HG03095 (cell line): ENCODE results near the gene ZBTB20.

Source experiments
- ATAC-seq: cut with Tn5 transposase; IDR thresholded peaks from one replicate; pipeline ENCODE4 v1.9.1; 2021; ENCODE audit warnings: moderate library complexity; ENCODE audit not compliant: unreplicated experiment

ZBTB20 gene

GRCh38 chr3:115038817-115039216, 108.3 kb downstream of the ZBTB20 start:
- ATAC-seq = no peak

DNA sequence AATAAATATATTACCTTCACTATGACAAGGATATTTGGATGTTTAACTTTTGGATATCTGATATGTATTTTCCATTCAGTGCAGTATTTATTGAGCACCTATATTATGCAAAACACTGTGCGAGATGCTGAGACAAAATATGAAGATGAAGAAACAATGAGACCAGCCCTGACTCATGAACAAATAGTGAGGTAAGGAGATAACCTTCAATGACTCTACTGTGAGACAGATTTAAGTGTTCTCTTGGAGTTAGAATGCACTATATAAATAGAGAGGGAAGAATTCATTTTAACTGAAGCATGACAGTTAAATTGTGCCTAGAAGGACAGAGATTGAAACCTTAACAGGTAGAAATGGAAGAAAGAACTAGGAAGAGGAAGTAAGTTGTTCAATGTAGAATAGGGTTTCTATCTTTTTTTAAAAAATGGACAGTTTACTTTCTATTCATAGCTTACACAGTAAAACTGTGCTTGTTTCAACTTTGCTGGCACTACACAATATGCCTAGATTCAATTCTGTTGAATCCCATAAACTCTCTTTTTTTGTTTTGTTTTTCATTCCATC, 124.2 kb downstream of the ZBTB20 start:
- peak; percentile 47 for ATAC-seq

GRCh38 chr3:115022199-115022598, 124.9 kb downstream of the ZBTB20 start:
- ATAC-seq = no peak

- no peak for ATAC-seq
Observed at GRCh38 chr3:115021061-115021460, 126.0 kb downstream of the ZBTB20 start.

GRCh38 chr3:115019900-115020299, 127.2 kb downstream of the ZBTB20 start:
- no peak for ATAC-seq

- ATAC-seq = no peak
Observed at GRCh38 chr3:115018694-115019093, 128.4 kb downstream of the ZBTB20 start.

DNA sequence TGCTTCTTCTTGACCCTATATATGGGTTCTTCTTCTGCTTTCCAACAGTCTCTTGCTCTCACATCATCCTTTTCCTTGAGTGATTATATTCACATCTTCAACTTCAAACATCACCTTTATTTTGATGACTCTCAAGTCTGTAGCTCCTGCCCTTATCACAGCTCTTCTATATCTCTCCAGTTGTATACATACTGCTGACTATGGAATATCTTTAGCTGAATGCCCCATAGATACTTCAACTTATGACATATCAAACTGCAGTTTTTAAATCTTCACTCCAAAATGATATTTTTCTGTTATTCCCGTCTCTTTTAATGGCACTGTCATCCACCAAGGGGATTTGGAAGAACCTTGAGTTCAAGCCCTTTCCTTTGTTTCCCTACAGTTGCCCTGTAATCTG, 139.1 kb downstream of the ZBTB20 start:
- ATAC-seq = no peak

- no peak for ATAC-seq
Observed at GRCh38 chr3:115004201-115005140, 142.6 kb downstream of the ZBTB20 start.

DNA sequence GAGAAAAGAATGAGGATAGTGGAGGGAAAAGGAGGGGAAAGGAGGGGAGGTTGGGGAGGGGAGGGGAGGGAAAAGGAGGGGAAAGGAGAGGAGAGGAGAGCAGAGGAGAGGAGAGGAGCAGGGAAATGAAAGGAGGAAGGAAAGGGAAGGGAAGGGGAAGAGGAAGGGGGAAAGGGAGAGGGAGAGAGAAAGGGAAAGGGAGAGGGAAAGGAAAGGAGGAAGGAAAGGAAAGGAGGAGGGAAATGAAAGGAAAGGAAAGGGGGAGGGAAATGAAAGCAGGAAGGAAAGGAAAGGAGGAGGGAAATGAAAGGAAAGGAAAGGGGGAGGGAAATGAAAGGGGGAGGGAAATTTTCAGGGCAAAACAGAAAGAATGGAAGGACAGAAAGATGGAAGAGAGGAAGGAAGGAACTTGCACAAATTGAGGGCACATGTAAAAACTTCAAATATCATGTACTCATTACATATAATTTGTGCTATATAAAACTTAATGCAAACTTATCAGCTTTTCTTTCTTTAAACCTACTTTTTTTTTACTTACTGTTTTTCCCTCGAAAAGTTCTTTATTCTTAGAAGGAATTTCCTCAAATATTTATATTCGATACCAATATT, 148.0 kb downstream of the ZBTB20 start:
- no peak for ATAC-seq

GRCh38 chr3:114994554-114995341, 152.3 kb downstream of the ZBTB20 start:
- ATAC-seq = no peak

DNA sequence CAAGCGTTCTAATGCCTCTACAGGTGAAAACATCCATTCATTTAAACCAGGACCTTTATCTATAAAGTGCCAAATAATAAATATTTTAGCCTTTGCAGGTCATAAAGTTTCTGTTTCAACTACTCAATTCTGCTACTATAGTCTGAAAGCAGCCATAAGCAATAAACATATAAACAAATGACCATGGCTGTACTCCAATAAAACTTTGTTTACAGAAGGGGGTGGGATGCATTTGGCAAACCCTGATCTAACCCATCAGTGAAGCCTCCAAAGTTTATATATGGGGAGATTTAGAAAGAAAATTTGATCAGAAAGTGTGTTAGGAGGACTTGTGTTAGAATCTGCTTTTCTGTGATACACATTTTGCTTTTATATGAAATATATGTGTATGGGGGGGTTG, 161.3 kb downstream of the ZBTB20 start:
- no peak for ATAC-seq

DNA sequence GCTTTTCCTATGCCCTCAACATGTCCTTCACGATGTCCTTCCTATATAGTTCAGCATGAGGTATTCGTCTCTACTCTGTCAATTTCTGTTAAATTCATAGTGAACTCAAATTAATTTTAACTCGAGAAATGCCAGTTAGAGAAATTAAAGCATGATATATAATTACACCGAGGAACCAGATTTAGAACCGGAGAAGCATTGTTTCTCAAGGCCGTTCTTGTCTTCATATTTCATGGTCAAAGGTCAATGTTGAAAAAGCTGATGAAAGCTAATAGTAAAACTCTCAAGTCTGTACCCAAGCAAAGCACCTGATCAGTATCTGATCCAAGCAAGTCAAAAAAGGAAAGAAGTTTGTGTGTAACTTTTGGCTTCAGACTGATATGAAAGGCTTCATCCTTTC, 163.8 kb downstream of the ZBTB20 start:
- ATAC-seq = no peak

- ATAC-seq = peak; percentile 87
Observed at GRCh38 chr3:114974387-114974786, 172.7 kb downstream of the ZBTB20 start.

DNA sequence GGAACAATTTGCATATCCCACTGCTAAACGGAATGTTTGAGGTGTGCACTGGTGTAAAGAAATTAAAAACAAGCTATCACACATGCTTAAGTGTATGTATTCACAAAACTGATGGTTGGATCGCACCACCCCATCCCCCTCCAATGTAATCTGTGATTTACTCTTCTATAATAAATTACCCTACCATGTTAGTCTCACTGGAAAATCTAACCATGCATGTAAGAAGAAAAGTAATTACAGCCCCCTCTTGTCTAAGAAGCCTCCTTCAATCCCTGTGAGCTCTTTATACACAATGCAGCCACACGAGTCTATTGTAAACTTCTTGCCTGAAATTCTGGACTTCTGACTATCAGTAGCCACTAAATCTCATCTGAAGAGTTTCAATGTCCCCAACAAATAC, 173.6 kb downstream of the ZBTB20 start:
- ATAC-seq = no peak

- no peak for ATAC-seq
Observed at GRCh38 chr3:114967168-114967567, 179.9 kb downstream of the ZBTB20 start.

DNA sequence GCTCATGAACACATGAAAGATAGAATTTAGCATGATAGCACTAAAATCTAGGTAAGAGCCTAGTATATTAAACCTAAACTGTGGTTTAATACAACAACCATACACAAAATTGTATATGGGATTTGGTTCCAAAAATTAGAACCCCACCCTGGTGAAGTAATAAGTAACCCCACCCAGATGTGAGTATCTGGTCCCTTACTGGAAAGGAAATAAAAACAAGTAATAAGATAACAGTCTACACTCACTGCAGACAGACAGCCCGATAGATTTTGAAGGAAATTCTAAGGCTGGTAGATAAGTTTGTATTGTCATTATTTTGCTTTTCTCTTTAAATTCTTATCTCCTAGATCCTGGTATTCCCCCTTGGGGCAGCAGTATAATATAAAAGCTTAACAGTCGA, 184.9 kb downstream of the ZBTB20 start:
- no peak for ATAC-seq

DNA sequence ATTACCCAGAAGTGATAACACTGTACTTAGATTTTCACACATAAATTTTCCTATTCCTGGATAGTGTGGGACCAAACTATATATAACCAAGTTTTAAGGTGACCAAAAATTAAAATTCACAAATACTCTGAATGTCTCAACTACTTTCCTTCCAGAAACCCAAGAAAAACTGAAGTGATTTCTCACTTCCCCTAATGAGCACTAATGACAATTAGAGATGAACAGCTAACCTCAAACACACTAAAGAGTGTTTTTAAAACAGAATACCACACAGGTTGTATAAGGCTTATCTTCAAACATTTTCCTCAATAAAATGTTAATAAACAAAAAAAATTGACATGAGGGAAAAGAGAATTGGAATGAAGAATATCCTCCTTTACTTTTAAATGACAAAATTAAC, 188.2 kb downstream of the ZBTB20 start:
- ATAC-seq = no peak

DNA sequence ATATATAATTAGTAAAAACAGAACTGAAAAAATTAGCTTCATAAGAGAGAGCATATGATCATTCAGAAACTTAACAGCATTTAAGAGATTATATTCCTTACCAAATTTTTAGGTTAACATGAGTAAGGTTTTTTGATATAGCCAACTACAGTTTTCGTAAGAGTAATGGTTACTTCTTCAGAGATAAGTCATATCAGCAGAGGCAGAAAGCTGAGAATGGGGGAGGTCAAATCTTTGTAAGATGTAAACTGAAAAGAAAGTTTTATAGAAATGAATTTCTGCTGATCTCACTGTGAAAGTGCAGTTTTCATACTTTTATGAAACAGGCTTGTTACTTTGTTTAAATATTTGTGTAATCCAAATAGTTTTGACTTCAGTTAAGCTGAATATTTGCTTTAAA, 193.3 kb downstream of the ZBTB20 start:
- ATAC-seq = no peak

- no peak for ATAC-seq
Observed at GRCh38 chr3:114953215-114953799, 193.8 kb downstream of the ZBTB20 start.

DNA sequence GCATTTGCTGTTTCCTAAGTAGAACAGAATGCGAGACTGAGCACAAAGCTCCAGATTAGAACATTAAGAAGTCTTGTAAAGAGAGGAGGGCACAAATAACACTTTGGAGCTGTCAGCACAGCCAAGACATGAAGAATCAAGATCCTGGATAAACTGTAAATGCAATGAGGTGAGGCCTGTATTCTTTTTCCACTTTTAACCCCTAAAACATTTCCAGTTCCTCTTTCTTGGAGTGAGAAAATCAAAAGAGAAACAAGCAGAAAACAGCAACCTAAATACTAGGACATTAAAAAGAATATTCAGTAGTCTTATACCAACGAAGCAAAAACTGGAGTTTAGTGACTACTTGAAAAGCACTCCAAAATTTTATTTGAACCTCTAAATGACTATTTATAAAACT, 204.3 kb downstream of the ZBTB20 start:
- ATAC-seq = no peak
